Neuronal stem cell (in vitro differentiated cells): ENCODE results near the gene CYP51A1.

Experiments used
- DNase-seq: peaks from one replicate; pipeline ENCODE4 v3.0.0-alpha.2; 2013; ENCODE audit warnings: low spot score
- H2AFZ ChIP-seq: one replicate; pipeline ENCODE4 v1.6.1; 2013; ENCODE audit warnings: mild to moderate bottlenecking, low read length, inconsistent platforms
- H2AK5ac ChIP-seq: 2 replicates; pipeline ENCODE4 v1.6.1; 2013; ENCODE audit warnings: low read depth, mild to moderate bottlenecking, inconsistent platforms, low read length, moderate library complexity, mixed read lengths
- H2BK120ac ChIP-seq: 2 replicates; pipeline ENCODE4 v1.6.1; 2013; ENCODE audit warnings: low read depth, mild to moderate bottlenecking, inconsistent platforms, low read length, moderate library complexity, mixed read lengths
- H2BK12ac ChIP-seq: one replicate; pipeline ENCODE4 v1.6.1; 2013; ENCODE audit warnings: low read length, inconsistent platforms
- H2BK15ac ChIP-seq: 2 replicates; pipeline ENCODE4 v1.6.1; 2013; ENCODE audit warnings: mild to moderate bottlenecking, low read length, inconsistent platforms, mixed read lengths
- H2BK5ac ChIP-seq: one replicate; pipeline ENCODE4 v1.6.1; 2013; ENCODE audit warnings: inconsistent platforms, mild to moderate bottlenecking, low read length, moderate library complexity
- H3K14ac ChIP-seq: one replicate; pipeline ENCODE4 v1.6.1; 2013; ENCODE audit warnings: low read length, inconsistent platforms
- H3K18ac ChIP-seq: 2 replicates; pipeline ENCODE4 v1.6.1; 2013; ENCODE audit warnings: low read length, inconsistent platforms
- H3K23ac ChIP-seq: 2 replicates; pipeline ENCODE4 v1.6.1; 2013; ENCODE audit warnings: low read depth, mild to moderate bottlenecking, mixed read lengths, low read length, inconsistent platforms; ENCODE audit not compliant: poor library complexity
- H3K27ac ChIP-seq: replicated peaks from 3 replicates; pipeline ENCODE4 v1.5.1; 2013; ENCODE audit warnings: low read length, inconsistent platforms
- H3K27me3 ChIP-seq, 3 experiments: 2 replicates each; pipeline ENCODE4 v1.6.1; 2013; ENCODE audit warnings: low read length in 3 of 3, mild to moderate bottlenecking in 2 of 3, inconsistent platforms in 1 of 3, low read depth in 1 of 3, mixed read lengths in 1 of 3, moderate library complexity in 1 of 3; ENCODE audit not compliant: control insufficient read depth in 3 of 3, insufficient read depth in 3 of 3
- H3K36me3 ChIP-seq, 2 donors: replicated peaks in 1 of 2; 2 replicates each; pipeline ENCODE4 v1.6.1; 2013; ENCODE audit warnings: low read length in 2 of 2; ENCODE audit not compliant: control insufficient read depth in 2 of 2, insufficient read depth in 2 of 2
- H3K4ac ChIP-seq: 2 replicates; pipeline ENCODE4 v1.6.1; 2013; ENCODE audit warnings: inconsistent platforms, mild to moderate bottlenecking, low read length, moderate library complexity
- H3K4me1 ChIP-seq, 2 donors: 1 replicate in 1 of 2; 2 replicates in 1 of 2; pipeline ENCODE4 v1.6.1; 2013; ENCODE audit warnings: low read length in 2 of 2, low read depth in 1 of 2; ENCODE audit not compliant: control insufficient read depth in 2 of 2, insufficient read depth in 1 of 2
- H3K4me2 ChIP-seq: one replicate; pipeline ENCODE4 v1.6.1; 2013; ENCODE audit warnings: mild to moderate bottlenecking, low read length, inconsistent platforms; ENCODE audit not compliant: insufficient read depth, poor library complexity, severe bottlenecking
- H3K4me3 ChIP-seq, 2 donors: 2 replicates each; pipeline ENCODE4 v1.5.1; 2013; ENCODE audit warnings: low read length in 2 of 2, mild to moderate bottlenecking in 2 of 2, inconsistent platforms in 1 of 2, moderate library complexity in 1 of 2
- H3K79me1 ChIP-seq: one replicate; pipeline ENCODE4 v1.6.1; 2013; ENCODE audit warnings: low read depth, mild to moderate bottlenecking, inconsistent platforms, low read length, moderate library complexity
- H3K9ac ChIP-seq: one replicate; pipeline ENCODE4 v1.6.1; 2013; ENCODE audit warnings: mild to moderate bottlenecking, low read depth, low read length, inconsistent platforms; ENCODE audit not compliant: poor library complexity
- H3K9me3 ChIP-seq, 2 donors: replicated peaks in 1 of 2; 2 replicates each; pipeline versions ENCODE3 to v1.6.1; 2013; ENCODE audit warnings: low read length in 2 of 2, mild to moderate bottlenecking in 2 of 2, inconsistent platforms in 1 of 2, low read depth in 1 of 2, mixed read lengths in 1 of 2, moderate library complexity in 1 of 2; ENCODE audit not compliant: control insufficient read depth in 2 of 2, insufficient read depth in 1 of 2
- H4K8ac ChIP-seq: one replicate; pipeline ENCODE4 v1.6.1; 2013; ENCODE audit warnings: low read depth, mild to moderate bottlenecking, inconsistent platforms, low read length, moderate library complexity
- H4K91ac ChIP-seq: one replicate; pipeline ENCODE4 v1.6.1; 2013; ENCODE audit warnings: low read length, low read depth, mild to moderate bottlenecking, inconsistent platforms; ENCODE audit not compliant: poor library complexity
- WGBS, 2 donors: extraction: QIAGEN DNeasy Blood & Tissue Kit; methylation state at CpG; one replicate each; pipeline ENCODE4 v1.1.7; 2013; ENCODE audit warnings: missing lambda C conversion rate in 2 of 2, mixed read lengths in 1 of 2; ENCODE audit not compliant: insufficient read length in 2 of 2, insufficient replicate concordance in 1 of 2; ENCODE audit errors: extremely low coverage in 2 of 2; 5-methylcytosine and 5-hydroxymethylcytosine counted together

Gene CYP51A1

GRCh38 chr7:92076509-92076908 lies 57.8 kb downstream of the CYP51A1 start:
- no peak overlapping the region for H2AK5ac ChIP-seq
- no peak overlapping the region for H2BK5ac ChIP-seq
- no peak overlapping the region for H4K91ac ChIP-seq
- no peak overlapping the region for H3K9ac ChIP-seq
- no peak overlapping the region for H3K4ac ChIP-seq
- no peaks in the 10 kb centered on the region for H3K27me3 ChIP-seq
- WGBS, 2 donors: no CpG with 5 or more reads among the region's 1 CpG
- no peak overlapping the region for H2BK15ac ChIP-seq
- no peak overlapping the region for H2BK12ac ChIP-seq
- no peak for DNase-seq
- no peak overlapping the region for H3K27ac ChIP-seq
- H3K14ac ChIP-seq: no peak overlapping the region
- H3K36me3 ChIP-seq: peaks cover 0 to 82% of the 10 kb centered on the region in 2 donors
- no peak overlapping the region for H4K8ac ChIP-seq
- no peak overlapping the region for H2AFZ ChIP-seq
- H3K4me1 ChIP-seq: no peaks in the 10 kb centered on the region
- H3K18ac ChIP-seq: no peak overlapping the region
- H3K4me3 ChIP-seq: no peak overlapping the region
- no peak overlapping the region for H3K4me2 ChIP-seq
- no peaks in the 10 kb centered on the region for H3K9me3 ChIP-seq
- H3K79me1 ChIP-seq: no peaks in the 10 kb centered on the region
- no peak overlapping the region for H3K23ac ChIP-seq
- no peak overlapping the region for H2BK120ac ChIP-seq

- Histone ChIP-seq H3K4ac (no peak overlapping the region), H2AK5ac (no peak overlapping the region), H3K79me1 (no peaks in the 10 kb centered on the region), H2BK120ac (no peak overlapping the region), H2BK5ac (no peak overlapping the region), H2BK12ac (no peak overlapping the region), H3K9me3 (peaks cover 0 to 2% of the 10 kb centered on the region in 2 donors), H3K4me2 (no peak overlapping the region), H3K9ac (no peak overlapping the region), H3K14ac (no peak overlapping the region), H2AFZ (no peak overlapping the region), H3K36me3 (peaks cover 2 to 81% of the 10 kb centered on the region in 2 donors), H3K27ac (no peak overlapping the region), H2BK15ac (no peak overlapping the region), H3K4me3 (no peak overlapping the region), H3K18ac (no peak overlapping the region), H3K4me1 (no peaks in the 10 kb centered on the region), H3K23ac (no peak overlapping the region), H4K8ac (no peak overlapping the region), H4K91ac (no peak overlapping the region), H3K27me3 (no peaks in the 10 kb centered on the region)
- WGBS, 2 donors: no CpG with 5 or more reads among the region's 4 CpGs
- no peak for DNase-seq
Measured at GRCh38 chr7:92075455-92076158, 58.7 kb downstream of the CYP51A1 start.

GRCh38 chr7:92072708-92073107 lies 61.6 kb downstream of the CYP51A1 start:
- Histone ChIP-seq H2BK15ac (no peak overlapping the region), H3K14ac (no peak overlapping the region), H2BK120ac (no peak overlapping the region), H3K9me3 (peaks cover 0 to 2% of the 10 kb centered on the region in 2 donors), H3K27ac (no peak overlapping the region), H4K8ac (no peak overlapping the region), H3K4me1 (no peaks in the 10 kb centered on the region), H4K91ac (no peak overlapping the region), H2BK12ac (no peak overlapping the region), H3K4ac (no peak overlapping the region), H2AK5ac (no peak overlapping the region), H3K27me3 (no peaks in the 10 kb centered on the region), H3K79me1 (no peaks in the 10 kb centered on the region), H3K36me3 (peaks cover 2 to 79% of the 10 kb centered on the region in 2 donors), H2BK5ac (no peak overlapping the region), H3K4me2 (no peak overlapping the region), H3K18ac (no peak overlapping the region), H3K9ac (no peak overlapping the region), H3K23ac (no peak overlapping the region), H3K4me3 (no peak overlapping the region), H2AFZ (no peak overlapping the region)
- DNase-seq: no peak
- WGBS, 2 donors: 100% methylated on average over 1 of the region's 3 CpGs; no CpG with 5 or more reads in 1 of the 2 donors

GRCh38 chr7:92072121-92072520 lies 62.2 kb downstream of the CYP51A1 start:
- Histone ChIP-seq H4K91ac (no peak overlapping the region), H3K4ac (no peak overlapping the region), H3K23ac (no peak overlapping the region), H3K4me2 (no peak overlapping the region), H4K8ac (no peak overlapping the region), H3K18ac (no peak overlapping the region), H2BK5ac (no peak overlapping the region), H3K4me3 (no peak overlapping the region), H3K36me3 (peaks cover 4 to 79% of the 10 kb centered on the region in 2 donors), H2BK120ac (no peak overlapping the region), H2AK5ac (no peak overlapping the region), H3K14ac (no peak overlapping the region), H3K79me1 (no peaks in the 10 kb centered on the region), H2BK12ac (no peak overlapping the region), H2AFZ (no peak overlapping the region), H3K9ac (no peak overlapping the region), H3K9me3 (peaks cover 0 to 2% of the 10 kb centered on the region in 2 donors), H3K4me1 (no peaks in the 10 kb centered on the region), H2BK15ac (no peak overlapping the region), H3K27me3 (no peaks in the 10 kb centered on the region), H3K27ac (no peak overlapping the region)
- no CpG with 5 or more reads among the region's 1 CpG for WGBS, 2 donors
- no peak for DNase-seq
